Measurements from ENCODE around the gene PNPLA8.
"Not testable (repeated sequence)": the region's sequence is repeated elsewhere in the genome, so short reads cannot be mapped to it uniquely, and the experiment has no call there.

PNPLA8 gene

DNA sequence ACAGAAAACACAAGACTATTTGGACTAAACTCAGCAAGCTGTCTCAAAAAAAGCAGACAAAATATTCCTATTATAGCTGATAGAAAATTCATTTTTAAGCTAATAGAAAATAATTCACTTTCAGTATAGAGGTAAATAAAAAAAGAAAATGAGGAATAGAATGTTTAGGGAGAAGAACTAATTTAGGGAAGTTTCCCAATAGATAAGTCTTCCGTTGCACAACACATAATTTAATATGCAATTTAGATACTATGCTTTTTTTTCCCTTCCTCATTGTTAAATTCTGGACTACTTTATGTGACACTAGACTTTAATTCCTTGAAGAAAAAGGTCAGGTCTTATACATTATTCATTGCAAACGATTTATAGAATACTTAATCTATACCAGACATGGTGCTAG lies 10.3 kb downstream of the PNPLA8 start:
- in situ Hi-C loops (cut with HindIII; ENCODE audit: low pct_ligation_motif_present, low sequenced_read_pairs) = no loop called here
- no peak for DNase-seq
- no peak overlapping the region for H3K27ac ChIP-seq
- no peak overlapping the region for H3K4me3 ChIP-seq (ENCODE audit: low read depth, low read length)
- TF ChIP-seq, protein P1, sequence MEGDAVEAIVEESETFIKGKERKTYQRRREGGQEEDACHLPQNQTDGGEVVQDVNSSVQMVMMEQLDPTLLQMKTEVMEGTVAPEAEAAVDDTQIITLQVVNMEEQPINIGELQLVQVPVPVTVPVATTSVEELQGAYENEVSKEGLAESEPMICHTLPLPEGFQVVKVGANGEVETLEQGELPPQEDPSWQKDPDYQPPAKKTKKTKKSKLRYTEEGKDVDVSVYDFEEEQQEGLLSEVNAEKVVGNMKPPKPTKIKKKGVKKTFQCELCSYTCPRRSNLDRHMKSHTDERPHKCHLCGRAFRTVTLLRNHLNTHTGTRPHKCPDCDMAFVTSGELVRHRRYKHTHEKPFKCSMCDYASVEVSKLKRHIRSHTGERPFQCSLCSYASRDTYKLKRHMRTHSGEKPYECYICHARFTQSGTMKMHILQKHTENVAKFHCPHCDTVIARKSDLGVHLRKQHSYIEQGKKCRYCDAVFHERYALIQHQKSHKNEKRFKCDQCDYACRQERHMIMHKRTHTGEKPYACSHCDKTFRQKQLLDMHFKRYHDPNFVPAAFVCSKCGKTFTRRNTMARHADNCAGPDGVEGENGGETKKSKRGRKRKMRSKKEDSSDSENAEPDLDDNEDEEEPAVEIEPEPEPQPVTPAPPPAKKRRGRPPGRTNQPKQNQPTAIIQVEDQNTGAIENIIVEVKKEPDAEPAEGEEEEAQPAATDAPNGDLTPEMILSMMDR (IDR thresholded peaks at IDR 0.05; ENCODE audit: low read depth, low read length, missing control alignments) = no peak
- H3K36me3 ChIP-seq (replicated peaks) = peaks cover 22% of the 10 kb centered on the region
- no peaks in the 10 kb centered on the region for H3K27me3 ChIP-seq (replicated peaks)

- TF ChIP-seq, protein P1 (IDR thresholded peaks at IDR 0.05; ENCODE audit: low read depth, low read length, missing control alignments) = no peak
- Histone ChIP-seq H3K27ac (no peak overlapping the region), H3K36me3 (replicated peaks) (peaks cover 22% of the 10 kb centered on the region), H3K4me3 (ENCODE audit: low read depth, low read length) (no peak overlapping the region), H3K27me3 (replicated peaks) (no peaks in the 10 kb centered on the region)
- in situ Hi-C loops (cut with HindIII; ENCODE audit: low pct_ligation_motif_present, low sequenced_read_pairs) = no loop called here
- no peak for DNase-seq
Measured at GRCh38 chr7:108515013-108515412, 10.9 kb downstream of the PNPLA8 start.

GRCh38 chr7:108511939-108512338 lies 14.0 kb downstream of the PNPLA8 start:
- no peak overlapping the region for H3K4me3 ChIP-seq (ENCODE audit: low read depth, low read length)
- in situ Hi-C loops (cut with HindIII; ENCODE audit: low pct_ligation_motif_present, low sequenced_read_pairs) = no loop called here
- H3K36me3 ChIP-seq (replicated peaks) = peaks cover 10% of the 10 kb centered on the region
- H3K27ac ChIP-seq = no peak overlapping the region
- DNase-seq = no peak
- TF ChIP-seq, protein P1 (IDR thresholded peaks at IDR 0.05; ENCODE audit: low read depth, low read length, missing control alignments) = no peak
- H3K27me3 ChIP-seq (replicated peaks) = no peaks in the 10 kb centered on the region

GRCh38 chr7:108504576-108504975 lies 21.4 kb downstream of the PNPLA8 start:
- in situ Hi-C loops (cut with HindIII; ENCODE audit: low pct_ligation_motif_present, low sequenced_read_pairs) = not testable (repeated sequence)

DNA sequence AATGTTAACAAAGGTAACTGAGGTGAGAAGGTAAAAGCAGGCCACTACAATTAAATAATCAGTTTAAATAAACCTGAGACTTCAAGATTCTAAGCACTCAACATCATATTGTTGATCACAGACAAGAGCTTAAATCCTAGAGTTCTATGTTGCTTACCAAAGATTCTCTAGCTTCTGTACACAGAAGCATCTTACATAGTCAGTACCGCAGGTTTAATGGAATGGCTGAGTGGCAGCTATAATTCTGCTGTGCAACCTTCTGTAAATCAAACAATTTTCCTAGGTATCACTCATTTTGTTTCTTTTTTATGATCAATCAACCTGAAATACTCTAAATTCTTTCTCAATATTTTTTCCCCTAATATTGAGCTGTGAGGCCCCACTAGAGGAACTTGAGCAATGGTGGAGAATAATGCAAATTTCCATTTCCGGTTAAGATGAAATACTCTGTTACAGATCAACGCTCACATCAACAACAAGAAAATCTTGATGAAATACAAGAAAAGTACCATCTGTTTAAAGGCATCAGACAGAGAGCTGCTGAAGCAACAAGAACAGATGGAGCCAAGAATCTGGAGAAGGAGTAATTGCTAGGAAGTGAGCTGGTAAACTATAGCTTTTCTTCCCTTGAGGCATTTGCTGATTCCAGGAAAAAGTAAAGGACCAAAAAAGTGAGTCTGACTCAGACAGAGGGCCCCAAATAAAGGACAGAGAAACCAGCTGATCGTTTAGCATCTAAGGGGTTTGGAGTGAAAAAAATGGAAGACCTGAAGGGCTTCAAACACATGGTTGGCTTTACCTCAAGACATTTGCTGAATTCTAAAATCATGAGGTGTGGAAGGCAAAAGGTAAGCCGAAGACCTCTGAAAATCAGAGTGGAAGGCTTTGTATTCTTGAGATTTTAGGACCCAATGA lies 22.6 kb downstream of the PNPLA8 start:
- H3K36me3 ChIP-seq (replicated peaks) = peaks cover 9% of the 10 kb centered on the region
- DNase-seq = no peak
- H3K27ac ChIP-seq = no peak overlapping the region
- in situ Hi-C loops (cut with HindIII; ENCODE audit: low pct_ligation_motif_present, low sequenced_read_pairs) = no loop called here
- TF ChIP-seq, protein P1 (IDR thresholded peaks at IDR 0.05; ENCODE audit: low read depth, low read length, missing control alignments) = no peak
- H3K4me3 ChIP-seq (ENCODE audit: low read depth, low read length) = no peak overlapping the region
- no peaks in the 10 kb centered on the region for H3K27me3 ChIP-seq (replicated peaks)

More at GRCh38 chr7:108504576-108504975, 21.4 kb downstream of the PNPLA8 start:
- not testable (repeated sequence) for H3K27ac ChIP-seq; DNase-seq; H3K36me3 ChIP-seq (replicated peaks); H3K4me3 ChIP-seq (ENCODE audit: low read depth, low read length); H3K27me3 ChIP-seq (replicated peaks)

GRCh38 chr7:108499566-108499965 lies 26.4 kb downstream of the PNPLA8 start:
- Histone ChIP-seq H3K36me3 (replicated peaks) (peaks cover 9% of the 10 kb centered on the region), H3K4me3 (ENCODE audit: low read depth, low read length) (no peak overlapping the region), H3K27me3 (replicated peaks) (no peaks in the 10 kb centered on the region), H3K27ac (no peak overlapping the region)
- TF ChIP-seq, protein P1 (IDR thresholded peaks at IDR 0.05; ENCODE audit: low read depth, low read length, missing control alignments) = no peak
- in situ Hi-C loops (cut with HindIII; ENCODE audit: low pct_ligation_motif_present, low sequenced_read_pairs) = no loop called here
- no peak for DNase-seq
